HG03521 (cell line): Measurements from ENCODE around the gene FOXO1.
A peak's percentile ranks its signal among the peaks of the same experiment; 100 is the strongest.
"Not testable (repeated sequence)": the region's sequence is repeated elsewhere in the genome, so short reads cannot be mapped to it uniquely, and the experiment has no call there.

Experiments used
- ATAC-seq: cut with Tn5 transposase; IDR thresholded peaks from one replicate; pipeline ENCODE4 v1.9.1; 2021; ENCODE audit warnings: mild to moderate bottlenecking, moderate library complexity; ENCODE audit not compliant: unreplicated experiment

The FOXO1 gene

DNA sequence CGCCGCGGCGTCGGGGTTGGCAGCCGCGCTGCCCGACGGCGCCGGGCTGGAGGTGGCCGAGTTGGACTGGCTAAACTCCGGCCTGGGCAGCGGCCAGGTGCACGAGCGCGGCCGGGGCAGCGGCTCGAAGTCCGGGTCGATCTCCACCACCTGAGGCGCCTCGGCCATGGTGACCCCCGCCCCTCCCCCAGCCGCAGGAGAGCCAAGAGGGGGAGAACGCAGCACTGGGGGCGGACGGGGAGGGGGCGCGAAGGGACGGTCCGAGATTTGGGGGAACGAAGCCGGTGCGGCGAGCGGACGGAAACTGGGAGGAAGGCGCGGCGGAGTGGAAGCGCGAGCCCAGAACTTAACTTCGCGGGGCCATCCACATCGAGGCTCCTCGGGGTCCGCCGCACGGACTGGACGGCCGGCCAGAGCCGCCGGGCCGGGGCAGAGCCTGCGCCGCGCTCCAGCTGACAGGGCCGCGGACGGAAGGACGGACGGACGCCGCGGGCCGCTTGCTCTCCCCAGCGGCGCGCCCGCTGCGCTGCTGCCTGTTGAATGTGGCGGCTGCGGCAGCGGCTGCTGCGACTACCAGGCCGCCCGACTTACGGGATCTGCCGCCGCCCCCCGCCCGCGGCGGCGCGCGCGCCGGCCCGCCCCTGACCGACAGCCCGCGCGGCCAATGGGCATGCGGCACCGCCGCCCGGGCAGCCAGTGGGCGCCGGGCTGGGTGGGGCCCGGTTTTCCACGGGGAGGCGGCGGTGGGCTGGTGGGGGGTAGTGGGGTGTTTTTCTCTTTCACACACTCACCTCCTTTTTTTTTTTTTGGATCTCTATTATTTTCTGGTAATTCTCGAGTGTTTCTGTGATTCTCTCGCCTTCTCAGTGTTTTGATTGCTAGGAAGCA is at the start of gene FOXO1:
Gene FOXO1, minus strand, starts transcription at position 597 of the 888 bp plus-strand sequence. Its CDS starts 429 bp downstream, at position 168.
- ATAC-seq, result peak; percentile 51

DNA sequence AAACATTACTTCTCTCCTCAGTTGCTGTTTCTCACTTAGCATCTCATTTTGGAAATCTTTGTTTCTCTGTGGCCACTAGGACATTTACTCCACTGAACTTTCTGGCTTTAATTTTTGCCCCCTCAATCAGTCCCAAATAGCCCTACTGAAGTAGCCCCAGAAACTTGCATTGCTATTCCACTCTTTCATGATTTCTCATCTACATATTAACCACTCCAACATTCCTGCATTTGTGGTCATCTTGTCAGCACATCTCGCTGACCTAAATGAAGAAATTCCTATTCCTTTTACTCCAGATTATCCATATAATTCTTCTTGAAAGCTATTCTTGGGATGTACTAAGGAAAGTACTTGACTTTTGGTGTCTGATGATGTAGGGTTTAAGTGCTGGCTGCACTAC is 48.0 kb upstream of the FOXO1 start:
- not testable (repeated sequence) for ATAC-seq

- no peak for ATAC-seq
These were observed 40.0 kb upstream of the FOXO1 start for GRCh38 chr13:40706439-40706838.

- peak; percentile 68 for ATAC-seq
These were observed 31.3 kb upstream of the FOXO1 start for GRCh38 chr13:40697711-40698110.

GRCh38 chr13:40694426-40694825 is 28.0 kb upstream of the FOXO1 start:
- no peak for ATAC-seq

DNA sequence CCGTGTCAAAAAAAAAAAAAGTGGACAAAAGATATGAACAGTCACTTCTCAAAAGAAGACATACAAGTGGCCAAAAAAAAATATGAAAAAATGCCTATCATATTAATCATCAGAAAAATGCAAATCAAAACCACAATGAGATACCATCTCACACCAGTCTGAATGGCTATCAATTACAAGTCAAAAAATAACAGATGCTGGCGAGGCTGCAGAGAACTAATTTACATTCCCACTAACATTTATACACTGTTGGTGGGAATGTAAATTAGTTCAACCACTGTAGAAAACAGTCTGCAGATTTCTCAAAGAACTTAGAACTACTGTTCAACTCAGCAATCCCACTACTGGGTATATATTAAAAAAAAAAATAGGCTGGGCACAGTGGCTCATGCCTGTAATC is 26.5 kb upstream of the FOXO1 start:
- peak; percentile 52 for ATAC-seq

DNA sequence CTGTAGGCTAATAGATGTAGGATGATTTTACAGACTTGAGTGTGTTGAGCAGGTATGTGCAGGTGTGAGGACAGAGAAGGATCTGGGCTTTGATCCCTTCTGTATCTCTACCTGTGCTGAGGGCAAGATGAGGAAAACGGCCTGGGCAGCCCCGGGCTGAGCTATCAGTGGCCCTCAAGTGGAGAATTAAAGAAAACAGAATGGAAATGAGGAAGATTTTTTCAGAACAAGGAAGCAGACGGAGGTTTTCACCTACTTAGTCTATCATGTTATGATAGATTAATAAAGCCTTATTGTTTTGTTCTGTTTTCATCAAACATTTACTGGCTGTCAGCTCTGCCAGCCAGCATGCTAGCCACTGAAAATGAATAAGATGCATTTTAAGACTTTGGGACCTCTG is 22.3 kb upstream of the FOXO1 start:
- ATAC-seq, result no peak

GRCh38 chr13:40682449-40683240 is 16.2 kb upstream of the FOXO1 start:
- ATAC-seq, result no peak

- ATAC-seq, result no peak
These were observed 15.1 kb upstream of the FOXO1 start for GRCh38 chr13:40681341-40682146.

- no peak for ATAC-seq
These were observed 14.3 kb upstream of the FOXO1 start for GRCh38 chr13:40680659-40681323.

DNA sequence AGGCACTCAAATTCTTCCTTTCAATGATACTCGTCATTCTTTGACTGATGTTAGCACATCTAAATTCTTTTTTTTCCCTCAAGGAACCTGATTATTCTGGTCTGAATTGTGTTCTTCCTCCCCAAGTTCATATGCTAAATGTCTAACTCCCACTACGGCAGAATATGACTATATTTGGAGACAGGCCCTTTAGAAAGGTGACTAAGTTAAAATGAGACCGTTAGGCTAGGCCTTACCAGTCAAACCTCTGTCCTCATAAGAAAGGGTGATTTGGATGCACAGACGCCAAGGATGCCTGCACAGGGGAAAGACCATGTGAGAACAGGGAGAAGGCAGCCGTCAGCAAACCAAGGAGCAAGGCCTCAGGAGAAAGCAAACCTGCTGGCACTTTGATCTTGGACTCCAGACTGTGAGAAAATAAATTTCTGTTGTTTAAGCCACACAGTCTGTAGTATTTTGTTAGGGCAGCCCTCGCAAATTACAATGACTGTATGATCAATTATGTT is 13.1 kb upstream of the FOXO1 start:
- ATAC-seq, result no peak

DNA sequence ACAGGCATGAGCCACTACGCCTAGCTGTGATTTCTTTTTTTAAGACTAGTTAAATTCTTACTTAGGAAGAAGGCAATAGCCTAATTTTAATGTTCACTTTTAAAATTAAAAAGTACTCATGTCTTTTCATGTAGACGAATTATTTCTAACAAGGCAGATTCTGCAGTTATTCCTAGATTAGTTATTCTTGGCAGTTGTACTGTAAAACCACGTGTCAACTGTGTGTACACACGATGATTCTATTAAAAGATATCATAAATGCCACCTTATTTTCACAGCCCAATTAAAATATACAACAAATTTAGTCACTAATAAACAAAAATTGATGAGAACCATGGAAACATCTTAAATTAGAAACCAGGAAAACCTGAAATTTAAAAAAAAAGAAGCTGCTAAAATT is 10.6 kb upstream of the FOXO1 start:
- ATAC-seq, result no peak

DNA sequence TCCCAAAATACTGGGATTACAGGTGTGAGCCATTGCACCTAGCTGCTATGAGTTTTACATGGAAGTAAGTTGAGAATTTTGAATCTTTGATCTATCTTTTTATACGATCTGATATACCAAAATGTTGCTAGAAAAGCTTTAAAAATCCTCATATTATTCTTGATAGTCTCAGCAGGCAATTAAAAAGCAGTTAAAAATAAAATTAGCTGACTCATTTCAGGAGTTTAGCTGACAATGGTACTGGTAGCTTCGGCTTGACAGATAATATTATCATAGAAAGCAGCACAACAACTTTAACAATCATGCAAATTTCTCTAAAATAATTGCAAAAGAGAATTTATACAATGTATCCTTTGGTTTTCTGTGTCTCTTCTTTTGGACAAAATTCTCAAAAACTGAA is 9.6 kb upstream of the FOXO1 start:
- no peak for ATAC-seq

DNA sequence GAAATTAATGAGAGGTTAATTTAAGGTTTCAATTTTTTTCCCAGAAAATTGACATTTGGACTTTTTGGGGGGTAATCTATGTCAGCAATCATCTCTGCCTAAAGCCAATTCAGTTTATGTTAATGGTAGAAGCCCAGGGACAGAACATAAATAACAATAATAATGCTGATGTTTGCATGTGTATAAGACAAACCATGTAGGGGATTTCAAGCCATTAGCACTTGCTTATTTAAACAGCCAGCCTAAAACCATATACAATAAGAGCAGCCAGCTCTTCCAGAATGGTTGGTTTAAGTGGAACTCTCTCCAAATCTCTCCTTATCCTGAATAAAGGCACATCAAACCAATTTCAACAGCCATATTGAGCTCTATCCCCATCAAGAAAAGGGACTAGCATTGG is 7.0 kb upstream of the FOXO1 start:
- no peak for ATAC-seq

DNA sequence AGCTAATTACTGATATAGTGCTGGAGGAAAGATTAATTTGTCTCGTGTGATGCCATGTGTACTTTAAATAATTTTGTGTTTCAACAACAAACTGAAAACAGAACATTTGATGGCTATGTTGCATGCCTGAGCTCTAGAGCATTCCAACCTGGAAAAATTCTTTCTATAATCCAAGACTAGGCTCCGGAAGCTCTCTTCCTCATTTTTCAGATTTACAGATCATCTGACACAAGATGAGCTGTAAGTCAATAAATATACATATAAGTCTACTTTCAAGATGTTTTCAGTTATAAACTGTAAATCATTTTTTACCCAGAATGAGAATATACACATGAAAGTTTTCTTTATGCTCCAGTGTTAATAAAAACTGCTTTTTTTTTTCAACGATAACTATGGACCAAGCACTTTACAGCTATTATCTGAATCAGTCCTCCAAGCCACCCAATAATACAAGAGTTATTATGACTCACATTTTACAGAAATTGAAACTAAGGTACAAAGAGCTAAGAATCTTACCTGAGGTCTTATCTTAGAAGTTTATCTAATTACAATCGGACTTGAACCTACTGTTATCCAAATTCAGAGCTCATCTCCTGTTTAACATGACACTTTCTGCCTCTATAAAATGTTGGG is 6.4 kb upstream of the FOXO1 start:
- ATAC-seq, result no peak

DNA sequence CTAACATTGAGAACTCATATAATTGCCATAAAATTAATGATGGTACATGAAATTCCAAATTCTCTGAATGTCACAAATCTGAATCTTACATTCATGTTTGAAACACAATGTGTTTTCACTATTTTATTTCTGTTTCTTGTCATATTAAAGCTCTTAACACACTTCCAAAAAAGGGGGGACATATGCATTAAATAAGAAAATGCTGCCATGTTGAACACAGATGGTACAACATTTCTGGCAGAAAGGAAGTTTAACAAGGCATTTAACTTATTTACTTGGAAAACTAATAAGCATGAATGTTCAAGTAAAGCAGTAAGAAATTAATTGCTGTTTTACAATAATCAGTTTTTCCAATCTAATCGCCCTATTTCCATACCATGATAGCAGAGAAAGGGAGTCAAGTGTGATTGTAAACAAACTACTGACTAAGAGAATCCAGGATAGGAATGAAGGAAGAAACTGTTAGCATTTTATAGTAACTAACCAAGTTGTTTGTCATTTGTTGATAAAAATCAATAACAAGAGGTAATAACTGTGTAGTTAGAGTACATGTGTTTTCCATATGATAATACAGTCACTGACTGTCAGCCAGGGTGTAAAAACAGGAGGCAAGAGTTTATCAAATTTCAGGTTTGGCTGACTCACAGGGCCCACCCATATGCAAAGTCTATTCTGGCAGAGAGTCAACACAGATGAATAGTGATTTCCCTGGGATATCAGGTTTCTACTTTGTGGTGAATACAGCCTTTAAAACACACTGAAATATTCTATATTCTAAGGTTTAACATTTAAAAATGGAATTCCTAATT is 5.7 kb upstream of the FOXO1 start:
- no peak for ATAC-seq

- no peak for ATAC-seq
These were observed 3.9 kb upstream of the FOXO1 start for GRCh38 chr13:40670307-40670706.

- no peak for ATAC-seq
These were observed 1.9 kb upstream of the FOXO1 start for GRCh38 chr13:40668335-40668734.

GRCh38 chr13:40667622-40667978 is 1.2 kb upstream of the FOXO1 start:
- ATAC-seq, result no peak
